IPS-11a (cell line): ENCODE results near the gene FAF1.
"Not testable (repeated sequence)": the region's sequence is repeated elsewhere in the genome, so short reads cannot be mapped to it uniquely, and the experiment has no call there.

Experiments
- H3K4me3 ChIP-seq: one replicate; pipeline ENCODE4 v1.5.1; 2013; ENCODE audit warnings: low read depth, low read length, control low read depth

Gene FAF1

GRCh38 chr1:50783286-50783685 lies 176.8 kb downstream of the FAF1 start:
- no peak overlapping the region for H3K4me3 ChIP-seq

GRCh38 chr1:50780797-50781196 lies 179.3 kb downstream of the FAF1 start:
- no peak overlapping the region for H3K4me3 ChIP-seq

GRCh38 chr1:50779801-50780200 lies 180.3 kb downstream of the FAF1 start:
- H3K4me3 ChIP-seq: no peak overlapping the region

- H3K4me3 ChIP-seq: no peak overlapping the region
Observed at GRCh38 chr1:50775740-50776139, 184.3 kb downstream of the FAF1 start.

GRCh38 chr1:50774759-50775351 lies 185.2 kb downstream of the FAF1 start:
- H3K4me3 ChIP-seq: no peak overlapping the region

- H3K4me3 ChIP-seq: no peak overlapping the region
Observed at GRCh38 chr1:50766688-50767087, 193.4 kb downstream of the FAF1 start.

- not testable (repeated sequence) for H3K4me3 ChIP-seq
Observed at GRCh38 chr1:50756543-50756942, 203.5 kb downstream of the FAF1 start.

- H3K4me3 ChIP-seq: not testable (repeated sequence)
Observed at GRCh38 chr1:50754764-50755163, 205.3 kb downstream of the FAF1 start.

GRCh38 chr1:50750021-50750619 lies 209.9 kb downstream of the FAF1 start:
- H3K4me3 ChIP-seq: no peak overlapping the region

GRCh38 chr1:50747394-50747793 lies 212.7 kb downstream of the FAF1 start:
- no peak overlapping the region for H3K4me3 ChIP-seq

- no peak overlapping the region for H3K4me3 ChIP-seq
Observed at GRCh38 chr1:50742523-50742922, 217.5 kb downstream of the FAF1 start.

GRCh38 chr1:50739125-50739524 lies 220.9 kb downstream of the FAF1 start:
- no peak overlapping the region for H3K4me3 ChIP-seq

GRCh38 chr1:50735443-50735842 lies 224.6 kb downstream of the FAF1 start:
- no peak overlapping the region for H3K4me3 ChIP-seq

GRCh38 chr1:50727578-50727977 lies 232.5 kb downstream of the FAF1 start:
- H3K4me3 ChIP-seq: not testable (repeated sequence)

- H3K4me3 ChIP-seq: no peak overlapping the region
Observed at GRCh38 chr1:50724626-50725286, 235.3 kb downstream of the FAF1 start.

- H3K4me3 ChIP-seq: no peak overlapping the region
Observed at GRCh38 chr1:50720457-50721053, 239.5 kb downstream of the FAF1 start.

GRCh38 chr1:50719126-50719525 lies 240.9 kb downstream of the FAF1 start:
- H3K4me3 ChIP-seq: no peak overlapping the region

- no peak overlapping the region for H3K4me3 ChIP-seq
Observed at GRCh38 chr1:50717327-50717726, 242.7 kb downstream of the FAF1 start.

GRCh38 chr1:50716455-50716854 lies 243.6 kb downstream of the FAF1 start:
- not testable (repeated sequence) for H3K4me3 ChIP-seq

GRCh38 chr1:50710099-50710498 lies 250.0 kb downstream of the FAF1 start:
- H3K4me3 ChIP-seq: no peak overlapping the region

GRCh38 chr1:50707824-50708223 lies 252.2 kb downstream of the FAF1 start:
- no peak overlapping the region for H3K4me3 ChIP-seq

- H3K4me3 ChIP-seq: no peak overlapping the region
Observed at GRCh38 chr1:50705699-50706098, 254.4 kb downstream of the FAF1 start.
